Activated CD4-positive, alpha-beta T cell treated with anti-CD3 and anti-CD28 coated beads, Interleukin-2, amount 50 U/mL, for 1 hour (primary cell): ENCODE data around the gene IL17D.
"Not testable (repeated sequence)": the region's sequence is repeated elsewhere in the genome, so short reads cannot be mapped to it uniquely, and the experiment has no call there.

Experiments
- DNase-seq: peaks from one replicate; pipeline ENCODE4 v3.0.0-alpha.2; 2020

IL17D gene

GRCh38 chr13:20702915-20703779 is at the start of gene IL17D:
IL17D (plus strand) TSS chr13:20703699; CDS start chr13:20704002, 303 bp downstream.
- peak; percentile 33 for DNase-seq

GRCh38 chr13:20654156-20654555 is 49.3 kb upstream of the IL17D start:
- no peak for DNase-seq

- no peak for DNase-seq
These were observed 45.0 kb upstream of the IL17D start for GRCh38 chr13:20658451-20659040.

GRCh38 chr13:20664351-20664750 is 39.1 kb upstream of the IL17D start:
- no peak for DNase-seq

GRCh38 chr13:20666948-20667347 is 36.6 kb upstream of the IL17D start:
- no peak for DNase-seq

GRCh38 chr13:20667857-20668437 is 35.6 kb upstream of the IL17D start:
- no peak for DNase-seq

- DNase-seq, result no peak
These were observed 34.3 kb upstream of the IL17D start for GRCh38 chr13:20669162-20669561.

GRCh38 chr13:20671789-20672188 is 31.7 kb upstream of the IL17D start:
- DNase-seq, result no peak

GRCh38 chr13:20672772-20673171 is 30.7 kb upstream of the IL17D start:
- no peak for DNase-seq

GRCh38 chr13:20673715-20674114 is 29.8 kb upstream of the IL17D start:
- DNase-seq, result no peak

- DNase-seq, result no peak
These were observed 27.3 kb upstream of the IL17D start for GRCh38 chr13:20676213-20676612.

- not testable (repeated sequence) for DNase-seq
These were observed 24.9 kb upstream of the IL17D start for GRCh38 chr13:20678606-20679005.

- no peak for DNase-seq
These were observed 23.6 kb upstream of the IL17D start for GRCh38 chr13:20679879-20680278.

GRCh38 chr13:20680416-20681080 is 23.0 kb upstream of the IL17D start:
- no peak for DNase-seq

- DNase-seq, result not testable (repeated sequence)
These were observed 22.0 kb upstream of the IL17D start for GRCh38 chr13:20681481-20681880.

- no peak for DNase-seq
These were observed 21.4 kb upstream of the IL17D start for GRCh38 chr13:20682061-20682460.

GRCh38 chr13:20684041-20684440 is 19.5 kb upstream of the IL17D start:
- DNase-seq, result no peak

GRCh38 chr13:20684546-20684945 is 19.0 kb upstream of the IL17D start:
- DNase-seq, result no peak

- no peak for DNase-seq
These were observed 18.4 kb upstream of the IL17D start for GRCh38 chr13:20685092-20685491.

GRCh38 chr13:20686167-20686566 is 17.3 kb upstream of the IL17D start:
- no peak for DNase-seq

- DNase-seq, result no peak
These were observed 16.5 kb upstream of the IL17D start for GRCh38 chr13:20686863-20687579.

GRCh38 chr13:20689291-20689690 is 14.2 kb upstream of the IL17D start:
- DNase-seq, result no peak

- no peak for DNase-seq
These were observed 11.9 kb upstream of the IL17D start for GRCh38 chr13:20691616-20692015.
